HepG2 (cell line): Measurements from ENCODE around the gene HMGN4. TPM values are rescaled to one million over a fixed set of nuclear protein-coding genes. Genes with fewer than 3 reads are reported as not detected.

ENCODE experiments used
- FOXK1 ChIP-seq: sonication (generic); formaldehyde crosslinking; IDR thresholded peaks from 2 replicates; pipeline ENCODE4 v1.4.0; 2020; ENCODE audit warnings: low read depth, missing genetic modification reagents, borderline replicate concordance
- PAX8 ChIP-seq: sonication (generic); formaldehyde crosslinking; IDR thresholded peaks from 2 replicates; pipeline ENCODE4 v1.8.0; 2022; ENCODE audit warnings: mild to moderate bottlenecking, missing genetic modification reagents, borderline replicate concordance
- PCBP1 ChIP-seq: fragments of 200-400 bp; formaldehyde crosslinking; IDR thresholded peaks from 2 replicates; pipeline ENCODE4 v1.6.1; 2017; ENCODE audit warnings: mild to moderate bottlenecking, low read depth, low read length, borderline replicate concordance
- POLR2G ChIP-seq: fragments of 200-400 bp; formaldehyde crosslinking; IDR thresholded peaks from 2 replicates; pipeline ENCODE4 v1.6.1; 2018; ENCODE audit warnings: mild to moderate bottlenecking, low read depth, low read length, moderate library complexity
- PRMT3 ChIP-seq: sonication (generic); formaldehyde crosslinking; IDR thresholded peaks from 2 replicates; pipeline ENCODE4 v1.8.1; 2022; ENCODE audit warnings: low read depth, mild to moderate bottlenecking, moderate library complexity, missing genetic modification reagents, borderline replicate concordance
- SAP130 ChIP-seq: IDR thresholded peaks from 2 replicates; pipeline ENCODE4 v1.6.1; 2016; ENCODE audit warnings: low read depth
- SOX13 ChIP-seq, 3 experiments: fragments of 450-650 bp in 1 of 3; sonication (generic) in 1 of 3; formaldehyde crosslinking in 1 of 3; IDR thresholded peaks in 2 of 3; conservative IDR thresholded peaks in 1 of 3; 2 replicates each; pipeline versions ENCODE4 v1.5.0 to v1.6.1; 2016 to 2020; ENCODE audit warnings: antibody characterized with exemption in 1 of 3, mild to moderate bottlenecking in 1 of 3, missing compliant biosample characterization in 1 of 3, missing genetic modification reagents in 1 of 3, moderate library complexity in 1 of 3
- SP1 ChIP-seq, 2 experiments: fragments of 450-650 bp in 1 of 2; sonication (generic) in 1 of 2; formaldehyde crosslinking in 1 of 2; IDR thresholded peaks; 2 replicates each; pipeline versions ENCODE4 v1.4.0 to v1.6.1; 2016 to 2020; ENCODE audit warnings: missing genetic modification reagents in 1 of 2
- TBX2 ChIP-seq: sonication (generic); formaldehyde crosslinking; IDR thresholded peaks from 2 replicates; pipeline ENCODE4 v1.5.0; 2020; ENCODE audit warnings: missing genetic modification reagents, mild to moderate bottlenecking, borderline replicate concordance
- THAP9 ChIP-seq: sonication (generic); formaldehyde crosslinking; IDR thresholded peaks from 2 replicates; pipeline ENCODE4; 2020; ENCODE audit warnings: missing genetic modification reagents, mild to moderate bottlenecking, borderline replicate concordance
- ZBTB20 ChIP-seq: sonication (generic); formaldehyde crosslinking; IDR thresholded peaks from 2 replicates; pipeline ENCODE4 v1.8.1; 2023; ENCODE audit warnings: missing genetic modification reagents, low read depth, mild to moderate bottlenecking, borderline replicate concordance
- ZMYM4 ChIP-seq: sonication (generic); formaldehyde crosslinking; IDR thresholded peaks from 2 replicates; pipeline ENCODE4 v1.8.1; 2023; ENCODE audit warnings: mild to moderate bottlenecking, missing genetic modification reagents
- ZNF317 ChIP-seq: sonication (generic); formaldehyde crosslinking; IDR thresholded peaks from 2 replicates; pipeline ENCODE4 v1.5.0; 2020; ENCODE audit warnings: mild to moderate bottlenecking, missing genetic modification reagents
- ZNF382 ChIP-seq: sonication (generic); formaldehyde crosslinking; IDR thresholded peaks from 2 replicates; pipeline ENCODE4 v1.5.0; 2020; ENCODE audit warnings: missing genetic modification reagents, mild to moderate bottlenecking, borderline replicate concordance
- ZNF451 ChIP-seq: sonication (generic); formaldehyde crosslinking; IDR thresholded peaks from 2 replicates; pipeline ENCODE4 v1.5.0; 2020; ENCODE audit warnings: mild to moderate bottlenecking, missing genetic modification reagents
- ZNF761 ChIP-seq: sonication (generic); formaldehyde crosslinking; conservative IDR thresholded peaks from 2 replicates; pipeline ENCODE4 v1.4.0; 2020; ENCODE audit warnings: mild to moderate bottlenecking, missing genetic modification reagents
- ZNF841 ChIP-seq: sonication (generic); formaldehyde crosslinking; IDR thresholded peaks from 2 replicates; pipeline ENCODE4 v1.8.1; 2023; ENCODE audit warnings: missing genetic modification reagents, borderline replicate concordance
- polyA plus RNA-seq, 8 experiments: library from polyadenylated mRNA; depleted of rRNA in 3 of 8; stranded (reverse) in 7 of 8; unstranded in 1 of 8; fragments of >200 nt; fragmentation: Illumina TruSeq in 4 of 8; extraction: Trizol in 4 of 8; gene quantifications; 2 replicates each; pipeline versions ENCODE4 v1.2.1 to v1.2.3, GENCODE V29; 2011 to 2016; ENCODE audit warnings: low read depth in 4 of 8, missing spikeins in 1 of 8, mixed read lengths in 1 of 8; ENCODE audit not compliant: insufficient read depth in 1 of 8
- total RNA-seq, 5 experiments: library from RNA; depleted of rRNA; stranded (reverse); fragments of >200 nt; fragmentation: Illumina TruSeq; extraction: Trizol; gene quantifications; 2 replicates each; pipeline ENCODE4 v1.2.3, GENCODE V29; 2016; ENCODE audit warnings: low read depth in 1 of 5
- TF ChIP-seq, protein P1 (sequence below): sonication (generic); formaldehyde crosslinking; IDR thresholded peaks from 2 replicates; pipeline ENCODE4 v1.5.0; 2020; ENCODE audit warnings: missing genetic modification reagents, mild to moderate bottlenecking, borderline replicate concordance
- TF ChIP-seq, protein P2 (sequence below): sonication (generic); formaldehyde crosslinking; IDR thresholded peaks from 2 replicates; pipeline ENCODE4 v1.4.0; 2020; ENCODE audit warnings: missing genetic modification reagents
- TF ChIP-seq, protein P3 (sequence below): sonication (generic); formaldehyde crosslinking; IDR thresholded peaks from 2 replicates; pipeline ENCODE4 v1.4.0; 2020; ENCODE audit warnings: missing genetic modification reagents, borderline replicate concordance

The HMGN4 gene
- total and polyA plus RNA-seq, 2 of the 13 experiments (the other 11 are each of a cell fraction or from before 2014, with no cell fraction given), result 39.9 to 52.1 TPM

DNA sequence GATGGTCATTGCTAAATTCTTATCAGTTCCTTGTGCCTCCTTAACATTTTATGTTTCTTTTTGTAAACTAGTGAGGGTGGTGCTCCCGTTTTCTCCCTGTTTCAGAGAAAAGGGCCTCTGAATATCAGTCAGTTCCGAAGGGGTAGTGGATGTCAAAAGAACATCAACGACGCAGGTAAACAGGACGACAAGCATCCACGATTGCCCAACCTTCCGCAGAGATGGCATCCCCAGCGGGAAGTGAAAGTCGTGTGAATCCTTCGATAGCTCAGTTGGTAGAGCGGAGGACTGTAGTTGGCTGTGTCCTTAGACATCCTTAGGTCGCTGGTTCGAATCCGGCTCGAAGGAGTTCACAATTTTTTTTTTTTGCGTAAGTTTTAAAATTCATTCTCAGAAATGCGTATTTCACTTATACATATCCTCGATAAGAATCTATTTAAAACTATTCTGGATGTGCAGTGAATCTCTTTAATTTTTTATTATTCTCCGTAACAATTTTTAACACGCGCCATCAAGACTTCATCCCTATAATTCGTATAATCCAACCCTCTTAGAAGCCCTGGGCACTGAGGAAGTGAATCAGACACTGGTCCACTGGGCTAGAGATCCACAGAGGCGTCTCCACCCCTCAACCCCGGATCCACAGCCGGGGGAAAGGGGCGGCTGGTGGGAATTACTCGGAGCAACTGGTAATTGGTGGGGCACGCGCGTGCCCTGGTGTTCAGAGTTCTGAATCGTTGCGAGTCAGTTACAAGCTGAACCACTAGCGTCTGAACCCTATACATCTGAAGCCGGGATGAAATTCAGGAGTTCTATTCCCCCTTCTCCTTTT lies 30.7 kb downstream of the HMGN4 start (continued):
- TF ChIP-seq TBX2 (CRISPR knock-in tag) (peak; percentile 58; the same call in 1 of the 2 replicates), ZNF382 (CRISPR knock-in tag) (no peak), ZNF841 (no peak), ZNF451 (CRISPR knock-in tag) (no peak), THAP9 (no peak), ZBTB20 (CRISPR knock-in tag) (no peak), PAX8 (CRISPR knock-in tag) (no peak), ZNF317 (CRISPR knock-in tag) (peak; percentile 76), SOX13 (IDR thresholded peaks at IDR 0.05) (peak; percentile 29; the same call in 1 of the 2 replicates), SOX13 (CRISPR knock-in tag; conservative IDR thresholded peaks at IDR 0.05 in 1 of 2, IDR thresholded peaks at IDR 0.05 in 1 of 2) (peak in 1 of 2 experiments; percentile 77; a peak in 2 of 4 replicates), ZMYM4 (CRISPR knock-in tag) (peak; percentile 65), FOXK1 (CRISPR knock-in tag) (peak; percentile 99), SP1 (IDR thresholded peaks at IDR 0.05) (no peak), SP1 (CRISPR knock-in tag; IDR thresholded peaks at IDR 0.05) (peak; percentile 61; the same call in 1 of the 2 replicates), POLR2G (no peak), ZNF761 (CRISPR knock-in tag) (no peak), PRMT3 (no peak; the same call in 1 of the 2 replicates), PCBP1 (no peak), SAP130 (CRISPR knock-in tag) (peak; percentile 86)
- TF ChIP-seq, protein P1, sequence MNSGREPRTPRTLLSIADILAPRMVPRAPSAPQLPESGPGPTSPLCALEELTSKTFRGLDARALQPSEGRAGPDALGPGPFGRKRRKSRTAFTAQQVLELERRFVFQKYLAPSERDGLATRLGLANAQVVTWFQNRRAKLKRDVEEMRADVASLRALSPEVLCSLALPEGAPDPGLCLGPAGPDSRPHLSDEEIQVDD (CRISPR knock-in tag), result no peak
- TF ChIP-seq, protein P2, sequence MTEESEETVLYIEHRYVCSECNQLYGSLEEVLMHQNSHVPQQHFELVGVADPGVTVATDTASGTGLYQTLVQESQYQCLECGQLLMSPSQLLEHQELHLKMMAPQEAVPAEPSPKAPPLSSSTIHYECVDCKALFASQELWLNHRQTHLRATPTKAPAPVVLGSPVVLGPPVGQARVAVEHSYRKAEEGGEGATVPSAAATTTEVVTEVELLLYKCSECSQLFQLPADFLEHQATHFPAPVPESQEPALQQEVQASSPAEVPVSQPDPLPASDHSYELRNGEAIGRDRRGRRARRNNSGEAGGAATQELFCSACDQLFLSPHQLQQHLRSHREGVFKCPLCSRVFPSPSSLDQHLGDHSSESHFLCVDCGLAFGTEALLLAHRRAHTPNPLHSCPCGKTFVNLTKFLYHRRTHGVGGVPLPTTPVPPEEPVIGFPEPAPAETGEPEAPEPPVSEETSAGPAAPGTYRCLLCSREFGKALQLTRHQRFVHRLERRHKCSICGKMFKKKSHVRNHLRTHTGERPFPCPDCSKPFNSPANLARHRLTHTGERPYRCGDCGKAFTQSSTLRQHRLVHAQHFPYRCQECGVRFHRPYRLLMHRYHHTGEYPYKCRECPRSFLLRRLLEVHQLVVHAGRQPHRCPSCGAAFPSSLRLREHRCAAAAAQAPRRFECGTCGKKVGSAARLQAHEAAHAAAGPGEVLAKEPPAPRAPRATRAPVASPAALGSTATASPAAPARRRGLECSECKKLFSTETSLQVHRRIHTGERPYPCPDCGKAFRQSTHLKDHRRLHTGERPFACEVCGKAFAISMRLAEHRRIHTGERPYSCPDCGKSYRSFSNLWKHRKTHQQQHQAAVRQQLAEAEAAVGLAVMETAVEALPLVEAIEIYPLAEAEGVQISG, result peak; percentile 74
- TF ChIP-seq, protein P3, sequence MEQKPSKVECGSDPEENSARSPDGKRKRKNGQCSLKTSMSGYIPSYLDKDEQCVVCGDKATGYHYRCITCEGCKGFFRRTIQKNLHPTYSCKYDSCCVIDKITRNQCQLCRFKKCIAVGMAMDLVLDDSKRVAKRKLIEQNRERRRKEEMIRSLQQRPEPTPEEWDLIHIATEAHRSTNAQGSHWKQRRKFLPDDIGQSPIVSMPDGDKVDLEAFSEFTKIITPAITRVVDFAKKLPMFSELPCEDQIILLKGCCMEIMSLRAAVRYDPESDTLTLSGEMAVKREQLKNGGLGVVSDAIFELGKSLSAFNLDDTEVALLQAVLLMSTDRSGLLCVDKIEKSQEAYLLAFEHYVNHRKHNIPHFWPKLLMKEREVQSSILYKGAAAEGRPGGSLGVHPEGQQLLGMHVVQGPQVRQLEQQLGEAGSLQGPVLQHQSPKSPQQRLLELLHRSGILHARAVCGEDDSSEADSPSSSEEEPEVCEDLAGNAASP, result peak; percentile 80
